GM19328 (cell line): ENCODE data around the gene UGDH.
"Not testable (repeated sequence)": the region's sequence is repeated elsewhere in the genome, so short reads cannot be mapped to it uniquely, and the experiment has no call there.

Source experiments
- ATAC-seq: cut with Tn5 transposase; IDR thresholded peaks from one replicate; pipeline ENCODE4 v1.9.1; 2021; ENCODE audit warnings: mild to moderate bottlenecking, moderate library complexity; ENCODE audit not compliant: unreplicated experiment

The UGDH gene

GRCh38 chr4:39497909-39498726 lies 29.1 kb downstream of the UGDH start:
- no peak for ATAC-seq

DNA sequence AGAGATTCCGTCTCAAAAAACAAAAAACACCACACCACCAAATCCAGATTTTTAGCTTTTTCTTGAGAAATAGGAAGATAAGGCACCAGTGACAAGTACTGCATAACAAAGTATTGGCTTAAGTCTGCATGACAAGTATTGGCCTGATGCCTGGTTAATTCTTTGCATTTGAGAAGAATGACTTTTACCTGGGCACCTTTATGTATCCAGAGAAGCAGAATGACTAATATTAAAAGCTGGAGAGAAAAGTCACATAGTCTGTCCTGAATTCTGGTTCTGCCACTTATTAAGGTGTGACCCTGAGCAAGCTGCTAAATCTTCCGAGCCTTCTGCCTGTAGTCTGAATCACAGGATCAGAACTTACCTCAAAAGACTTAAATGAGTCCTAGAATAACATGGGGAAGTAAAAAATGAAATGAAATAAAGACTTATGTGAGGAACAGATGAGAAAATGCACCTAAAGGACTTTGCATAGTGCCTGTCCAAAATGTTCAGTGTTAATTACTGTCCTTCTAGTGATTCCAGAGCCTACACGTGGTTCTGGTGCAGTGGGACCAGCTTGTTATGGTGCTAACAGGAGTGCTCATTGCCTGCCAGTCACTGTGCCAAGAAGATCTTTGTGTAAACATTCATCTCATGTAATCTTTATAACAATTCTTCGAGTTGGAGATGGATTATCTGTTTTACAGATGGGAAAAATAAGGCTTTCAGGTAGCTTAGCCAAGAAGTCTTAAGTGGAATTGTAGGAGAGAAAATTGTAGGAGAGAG lies 31.6 kb downstream of the UGDH start:
- no peak for ATAC-seq

GRCh38 chr4:39494354-39494753 lies 32.9 kb downstream of the UGDH start:
- ATAC-seq, result no peak

DNA sequence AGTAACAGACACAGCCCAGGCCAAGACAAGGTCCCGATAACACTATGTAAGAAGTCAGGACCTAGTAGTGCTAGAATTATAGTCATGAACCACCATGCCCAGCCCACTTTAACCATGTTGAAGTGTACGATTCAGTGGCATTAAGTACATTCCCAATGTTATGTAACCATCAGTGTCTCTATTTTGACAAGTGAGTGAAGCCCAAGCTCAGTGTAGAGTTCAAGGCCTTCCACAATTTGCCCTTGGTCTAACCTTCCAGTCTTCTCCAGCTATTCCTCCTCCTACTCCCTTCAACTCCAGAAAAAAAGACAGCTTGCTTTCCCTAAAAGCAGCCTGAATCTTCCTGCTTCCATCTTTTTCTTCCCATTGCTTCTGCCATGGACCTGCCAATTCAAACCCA lies 36.9 kb downstream of the UGDH start:
- no peak for ATAC-seq

- ATAC-seq, result no peak
Measured at GRCh38 chr4:39486221-39486804, 40.9 kb downstream of the UGDH start.

DNA sequence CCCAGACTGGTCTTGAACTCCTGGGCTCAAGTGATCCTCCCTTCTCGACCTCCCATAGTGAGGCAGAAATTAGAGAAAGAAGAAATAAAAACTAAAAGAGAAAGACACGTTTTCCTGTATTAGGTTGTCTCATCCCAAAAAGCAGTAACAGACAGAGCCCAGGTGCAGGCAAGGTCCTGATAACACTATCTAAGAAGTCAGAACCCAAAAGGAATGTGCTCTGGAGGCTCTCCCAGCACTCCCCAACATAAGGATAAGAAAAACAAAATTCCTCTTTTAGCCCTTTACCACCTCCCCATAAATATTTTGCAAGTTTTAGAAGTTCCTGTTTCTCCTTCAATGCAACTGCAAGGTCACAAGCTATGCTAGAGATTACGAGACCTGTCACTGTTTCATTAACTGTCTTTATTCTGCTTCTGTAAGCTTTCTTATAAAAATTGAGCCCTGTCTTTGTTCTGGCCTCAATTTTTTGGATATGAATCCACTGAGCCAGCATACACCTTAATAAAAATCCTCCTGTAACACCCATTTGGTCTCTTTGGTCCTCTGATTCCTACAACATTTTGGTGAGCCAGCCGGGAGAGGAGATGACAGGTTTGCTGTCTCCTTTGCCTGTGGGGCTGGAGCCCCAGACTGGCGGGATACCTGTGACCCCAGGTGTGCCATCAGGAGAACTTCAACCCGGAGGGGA lies 42.5 kb downstream of the UGDH start:
- no peak for ATAC-seq

GRCh38 chr4:39480902-39481695 lies 46.1 kb downstream of the UGDH start:
- ATAC-seq, result no peak

GRCh38 chr4:39480251-39480650 lies 47.0 kb downstream of the UGDH start:
- ATAC-seq, result no peak

- ATAC-seq, result no peak
Measured at GRCh38 chr4:39476187-39476895, 50.9 kb downstream of the UGDH start.

DNA sequence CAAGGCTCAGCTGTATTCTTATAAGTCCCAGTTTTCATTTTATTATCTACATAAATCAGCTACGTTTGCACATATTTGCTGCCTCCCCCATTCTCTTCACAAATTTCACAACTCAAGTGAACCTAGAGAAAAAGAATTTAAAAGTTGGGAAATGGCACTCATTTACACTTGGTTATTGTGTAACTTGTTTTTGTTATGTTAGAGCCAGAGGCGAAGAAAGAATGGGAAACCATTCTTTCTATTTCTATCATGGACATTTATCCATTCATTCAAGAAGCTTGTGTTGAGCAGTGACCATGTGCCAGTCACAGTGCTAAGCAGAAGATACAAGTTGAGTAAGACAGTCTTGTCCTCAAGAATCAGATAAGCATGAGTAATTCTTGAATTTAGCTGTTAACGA lies 54.8 kb downstream of the UGDH start:
- no peak for ATAC-seq

GRCh38 chr4:39470402-39470801 lies 56.8 kb downstream of the UGDH start:
- ATAC-seq, result no peak

GRCh38 chr4:39469429-39470077 lies 57.7 kb downstream of the UGDH start:
- peak; percentile 76 for ATAC-seq

DNA sequence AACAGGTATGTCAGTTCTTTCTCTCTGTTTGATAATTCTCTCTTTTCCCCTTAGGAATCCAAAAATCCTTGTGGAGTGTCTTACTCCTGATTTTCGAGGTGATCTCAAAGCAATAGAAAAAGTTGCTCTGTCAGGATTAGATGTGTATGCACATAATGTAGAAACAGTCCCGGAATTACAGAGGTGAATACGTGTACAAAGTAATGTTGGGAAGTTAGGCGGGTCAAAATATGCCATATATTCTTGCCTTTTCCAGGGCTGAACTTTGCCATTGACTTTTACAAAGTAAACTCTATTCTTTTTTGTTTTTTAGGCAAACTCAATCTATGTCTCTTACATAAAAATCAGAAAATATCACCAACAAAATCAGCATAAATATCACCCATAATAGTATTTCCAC lies 59.8 kb downstream of the UGDH start:
- no peak for ATAC-seq

DNA sequence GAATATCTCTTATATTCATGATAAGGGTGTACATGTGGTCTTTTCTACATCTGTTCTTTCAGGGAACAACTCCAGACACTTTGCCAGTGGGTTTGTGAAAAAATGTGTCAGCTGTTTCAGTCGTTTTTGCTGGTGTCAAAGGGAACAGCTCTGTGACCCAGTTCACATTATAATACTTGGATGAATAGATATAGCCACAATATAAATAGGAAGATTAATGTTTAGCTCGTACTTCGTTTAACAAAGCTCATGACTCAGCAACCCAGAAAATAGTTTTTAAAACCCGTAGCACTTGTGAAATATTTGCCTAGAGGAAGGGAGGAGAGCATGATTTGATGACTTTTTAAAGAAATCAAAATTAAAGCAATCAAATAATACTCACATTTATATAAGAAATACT lies 60.5 kb downstream of the UGDH start:
- no peak for ATAC-seq

- no peak for ATAC-seq
Measured at GRCh38 chr4:39464886-39465501, 62.2 kb downstream of the UGDH start.

DNA sequence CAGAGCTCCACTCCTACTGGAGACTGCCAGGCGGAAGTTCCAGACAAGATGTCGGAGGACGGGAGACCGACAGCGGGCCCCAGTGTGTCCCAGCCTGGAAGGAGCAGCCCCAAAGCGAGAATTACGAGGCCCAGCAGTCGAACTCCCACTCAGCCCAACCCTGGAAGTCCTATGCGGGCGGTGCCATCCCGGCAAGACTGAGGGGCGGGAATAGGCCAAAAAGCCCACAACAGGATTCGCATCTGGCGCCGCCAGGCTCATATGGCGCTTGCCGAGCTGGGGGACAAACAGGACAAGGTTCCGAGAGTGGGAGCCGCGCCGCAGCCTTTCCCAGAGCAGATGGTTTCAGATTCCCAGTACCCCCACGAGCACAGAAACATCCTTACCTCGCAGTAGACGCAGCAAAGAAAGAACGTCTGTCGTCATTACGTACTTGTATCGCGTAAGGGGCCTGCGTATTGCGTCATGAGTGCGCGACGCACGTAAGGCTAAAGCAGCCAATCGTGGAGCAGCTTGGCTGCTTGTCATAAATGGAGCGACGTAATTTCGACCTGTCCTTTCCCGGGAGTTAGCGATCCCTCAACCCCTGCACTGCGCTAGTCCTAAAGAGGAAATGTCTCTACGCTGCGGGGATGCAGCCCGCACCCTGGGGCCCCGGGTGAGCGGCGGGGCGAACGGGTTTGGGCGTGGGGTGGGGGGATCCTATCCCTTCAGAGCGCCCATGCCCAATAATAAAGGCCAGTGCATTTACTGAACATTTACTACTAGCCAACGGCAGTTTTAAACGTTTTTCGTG lies 68.5 kb downstream of the UGDH start, which contains the start of the genes LIAS and RPL9:
LIAS (plus strand) TSS at position 552 of the 796 bp plus-strand sequence; CDS start at position 614, 62 bp downstream.
RPL9 (minus strand) TSS at position 418 of the 796 bp plus-strand sequence. CDS start 483 bp downstream, outside the sequence.
- peak; percentile 87 for ATAC-seq

- not testable (repeated sequence) for ATAC-seq
Measured at GRCh38 chr4:39458161-39458504, 69.1 kb downstream of the UGDH start.
